HG03469 (cell line): ENCODE results near the gene RTF1.
"Not testable (repeated sequence)": the region's sequence is repeated elsewhere in the genome, so short reads cannot be mapped to it uniquely, and the experiment has no call there.

ENCODE experiments used
- ATAC-seq: cut with Tn5 transposase; IDR thresholded peaks from one replicate; pipeline ENCODE4 v1.9.1; 2021; ENCODE audit warnings: mild to moderate bottlenecking, moderate library complexity, moderate number of reproducible peaks; ENCODE audit not compliant: unreplicated experiment

The RTF1 gene

GRCh38 chr15:41416742-41417417 is at the start of gene RTF1:
Gene RTF1 (plus strand): TSS chr15:41417095. CDS start chr15:41417116, 21 bp downstream.
- ATAC-seq: peak; percentile 61

GRCh38 chr15:41367418-41367817 is 49.5 kb upstream of the RTF1 start:
- no peak for ATAC-seq

- no peak for ATAC-seq
Observed at GRCh38 chr15:41377978-41378377, 38.9 kb upstream of the RTF1 start.

- not testable (repeated sequence) for ATAC-seq
Observed at GRCh38 chr15:41383974-41384749, 32.7 kb upstream of the RTF1 start.

GRCh38 chr15:41387646-41388045 is 29.2 kb upstream of the RTF1 start:
- ATAC-seq: no peak

- ATAC-seq: no peak
Observed at GRCh38 chr15:41392659-41393058, 24.2 kb upstream of the RTF1 start.

- no peak for ATAC-seq
Observed at GRCh38 chr15:41394924-41395323, 22.0 kb upstream of the RTF1 start.

- no peak for ATAC-seq
Observed at GRCh38 chr15:41396111-41396510, 20.8 kb upstream of the RTF1 start.

GRCh38 chr15:41401904-41402267 is 15.0 kb upstream of the RTF1 start:
- no peak for ATAC-seq

GRCh38 chr15:41407341-41407740 is 9.6 kb upstream of the RTF1 start:
- ATAC-seq: no peak

- no peak for ATAC-seq
Observed at GRCh38 chr15:41408234-41408641, 8.7 kb upstream of the RTF1 start.

GRCh38 chr15:41411031-41411430 is 5.9 kb upstream of the RTF1 start:
- no peak for ATAC-seq

- ATAC-seq: no peak
Observed at GRCh38 chr15:41411441-41411840, 5.5 kb upstream of the RTF1 start.

GRCh38 chr15:41416128-41416741 is 660 bp upstream of the RTF1 start:
- ATAC-seq: no peak

- peak; percentile 14 for ATAC-seq
Observed at GRCh38 chr15:41417418-41418195, 712 bp downstream of the RTF1 start.

GRCh38 chr15:41423979-41424659 is 7.2 kb downstream of the RTF1 start:
- ATAC-seq: peak; percentile 72

GRCh38 chr15:41424809-41425208 is 7.9 kb downstream of the RTF1 start:
- no peak for ATAC-seq

- ATAC-seq: not testable (repeated sequence)
Observed at GRCh38 chr15:41425907-41426306, 9.0 kb downstream of the RTF1 start.

- no peak for ATAC-seq
Observed at GRCh38 chr15:41429003-41429890, 12.4 kb downstream of the RTF1 start.
